Thyroid gland (tissue), 4 donors: ENCODE data around the gene MVB12B. TPM values are rescaled to one million over a fixed set of nuclear protein-coding genes. Genes with fewer than 3 reads are reported as not detected.

ENCODE experiments used
- DNase-seq, 2 donors: peaks; one replicate each; pipeline ENCODE4 v3.0.0-alpha.2; 2019
- H3K27ac ChIP-seq, 3 donors: fragments of 200-600 bp; sonication (generic); 1 replicate in 2 of 3; 2 replicates in 1 of 3; pipeline ENCODE4 v1.5.1; 2016 to 2019; ENCODE audit warnings: mild to moderate bottlenecking in 1 of 3, moderate library complexity in 1 of 3
- H3K27me3 ChIP-seq: fragments of 200-600 bp; sonication (generic); one replicate; pipeline ENCODE4 v1.5.1; 2019
- H3K36me3 ChIP-seq, 2 donors: fragments of 200-600 bp; sonication (generic); one replicate each; pipeline ENCODE4 v1.5.1; 2016 to 2019
- H3K4me1 ChIP-seq, 2 donors: fragments of 200-600 bp; sonication (generic); one replicate each; pipeline ENCODE4 v1.5.1; 2017 to 2019
- H3K4me3 ChIP-seq, 3 donors: fragments of 200-600 bp; sonication (generic); replicated peaks in 1 of 3; 1 replicate in 2 of 3; 2 replicates in 1 of 3; pipeline ENCODE4 v1.5.1; 2016; ENCODE audit warnings: mild to moderate bottlenecking in 1 of 3
- H3K9me3 ChIP-seq: fragments of 200-600 bp; sonication (generic); one replicate; pipeline ENCODE4 v1.5.1; 2017
- CTCF ChIP-seq, 6 experiments: fragments of 200-600 bp in 3 of 6; fragments of 450-650 bp in 3 of 6; sonication (generic) in 3 of 6; IDR thresholded peaks; one replicate each; pipeline ENCODE4 v1.5.1; 2016 to 2019; ENCODE audit warnings: antibody characterized with exemption in 6 of 6, mild to moderate bottlenecking in 2 of 6, inconsistent platforms in 1 of 6, moderate library complexity in 1 of 6
- POLR2A ChIP-seq, 2 donors: fragments of 450-650 bp; IDR thresholded peaks; one replicate each; pipeline ENCODE4 v1.6.1; 2017; ENCODE audit warnings: antibody characterized with exemption in 2 of 2, mild to moderate bottlenecking in 2 of 2, moderate library complexity in 1 of 2
- WGBS, 2 donors: methylation state at CpG; one replicate each; pipeline ENCODE4 v1.1.5; 2017; 5-methylcytosine and 5-hydroxymethylcytosine counted together
- intact Hi-C: fragments of 100-400 bp; cut with DNase I; formaldehyde crosslinking; loops from one replicate; pipeline ENCODE4 v1.15.1; 2023
- total RNA-seq, 4 donors: library from RNA; depleted of rRNA; stranded (reverse); fragments of >200 nt; gene quantifications; one replicate each; pipeline ENCODE4 v1.2.3, GENCODE V29; 2016

Gene MVB12B
- total RNA-seq, 4 donors from 2014 or later: 13.4 to 19.3 (median 15.5) TPM

GRCh38 chr9:126459546-126459945, 132.9 kb downstream of the MVB12B start:
- Histone ChIP-seq H3K27ac (no peak overlapping the region), H3K4me1 (no peaks in the 10 kb centered on the region), H3K9me3 (no peaks in the 10 kb centered on the region), H3K36me3 (no peaks in the 10 kb centered on the region), H3K4me3 (no peak overlapping the region), H3K27me3 (no peaks in the 10 kb centered on the region)
- TF ChIP-seq POLR2A (IDR thresholded peaks at IDR 0.05): no peak
- TF ChIP-seq CTCF (IDR thresholded peaks at IDR 0.05): no peak
- WGBS, 2 donors: 95 to 97% methylated on average over 16 of the region's 16 CpGs
- intact Hi-C loops: no loop called here
- no peak for DNase-seq

GRCh38 chr9:126459965-126460843, 133.6 kb downstream of the MVB12B start:
- H3K27ac ChIP-seq: no peak overlapping the region
- no peak for DNase-seq
- H3K9me3 ChIP-seq: no peaks in the 10 kb centered on the region
- H3K4me3 ChIP-seq: no peak overlapping the region
- no peaks in the 10 kb centered on the region for H3K36me3 ChIP-seq
- 84 to 93% methylated on average over 14 of the region's 14 CpGs for WGBS, 2 donors
- H3K4me1 ChIP-seq: no peaks in the 10 kb centered on the region
- H3K27me3 ChIP-seq: no peaks in the 10 kb centered on the region
- TF ChIP-seq POLR2A (IDR thresholded peaks at IDR 0.05) (no peak), CTCF (IDR thresholded peaks at IDR 0.05) (no peak)
- intact Hi-C loops: no loop called here

- no peak for DNase-seq
- 87 to 91% methylated on average over 8 of the region's 8 CpGs for WGBS, 2 donors
- no peaks in the 10 kb centered on the region for H3K27me3 ChIP-seq
- no peaks in the 10 kb centered on the region for H3K9me3 ChIP-seq
- H3K36me3 ChIP-seq: no peaks in the 10 kb centered on the region
- no peak for TF ChIP-seq CTCF (IDR thresholded peaks at IDR 0.05)
- TF ChIP-seq POLR2A (IDR thresholded peaks at IDR 0.05): no peak
- intact Hi-C loops: no loop called here
- no peak overlapping the region for H3K4me3 ChIP-seq
- no peak overlapping the region for H3K27ac ChIP-seq
- H3K4me1 ChIP-seq: no peaks in the 10 kb centered on the region
Observed at GRCh38 chr9:126461029-126461428, 134.4 kb downstream of the MVB12B start.

GRCh38 chr9:126461608-126462007, 135.0 kb downstream of the MVB12B start:
- H3K4me3 ChIP-seq: no peak overlapping the region
- TF ChIP-seq CTCF (IDR thresholded peaks at IDR 0.05): no peak
- TF ChIP-seq POLR2A (IDR thresholded peaks at IDR 0.05): no peak
- DNase-seq: no peak
- no peaks in the 10 kb centered on the region for H3K9me3 ChIP-seq
- no peaks in the 10 kb centered on the region for H3K36me3 ChIP-seq
- no peak overlapping the region for H3K27ac ChIP-seq
- 92 to 96% methylated on average over 17 of the region's 17 CpGs for WGBS, 2 donors
- intact Hi-C loops: no loop called here
- H3K4me1 ChIP-seq: no peaks in the 10 kb centered on the region
- H3K27me3 ChIP-seq: no peaks in the 10 kb centered on the region

- Histone ChIP-seq H3K9me3 (no peaks in the 10 kb centered on the region), H3K36me3 (no peaks in the 10 kb centered on the region), H3K4me3 (no peak overlapping the region), H3K27me3 (no peaks in the 10 kb centered on the region), H3K27ac (no peak overlapping the region), H3K4me1 (no peaks in the 10 kb centered on the region)
- intact Hi-C loops: no loop called here
- DNase-seq: no peak
- WGBS, 2 donors: 94 to 96% methylated on average over 3 of the region's 3 CpGs
- no peak for TF ChIP-seq CTCF (IDR thresholded peaks at IDR 0.05)
- TF ChIP-seq POLR2A (IDR thresholded peaks at IDR 0.05): no peak
Observed at GRCh38 chr9:126462617-126463016, 136.0 kb downstream of the MVB12B start.
